IMR-90 (cell line): ENCODE data around the gene TRIM62. TPM values are rescaled to one million over a fixed set of nuclear protein-coding genes. Genes with fewer than 3 reads are reported as not detected.
A peak's percentile ranks its signal among the peaks of the same experiment; 100 is the strongest.

ENCODE experiments used
- ATAC-seq: fragments of 200-7000 bp; cut with Tn5 transposase; 2 replicates; pipeline ENCODE4 v1.9.1; 2020; ENCODE audit warnings: low read depth, mild to moderate bottlenecking, moderate library complexity
- BruUV-seq: library from RNA; stranded (reverse); fragments of 400-500 nt; replicated peaks from 2 replicates; lab custom pipeline; 2021; lab: Mats Ljungman, UMichigan
- CTCF ChIA-PET: fragments of 300-600 bp; formaldehyde crosslinking; extraction: SDS; loops from one replicate; lab custom pipeline; 2021; ENCODE audit warnings: antibody characterized with exemption; lab: Yijun Ruan, JAX
- POLR2A ChIA-PET: fragments of 300-600 bp; sonication (Branson Sonifier 250); formaldehyde crosslinking; loops from one replicate; lab custom pipeline; 2022; ENCODE audit warnings: antibody characterized with exemption; ENCODE audit not compliant: unreplicated experiment; lab: Charles Lee
- DNase-seq: peaks from one replicate; pipeline ENCODE4 v3.0.0; 2013
- H2AFZ ChIP-seq: replicated peaks from 2 replicates; pipeline ENCODE3; 2013; ENCODE audit warnings: low read length, mild to moderate bottlenecking; ENCODE audit not compliant: poor library complexity
- H2AK5ac ChIP-seq: 2 replicates; pipeline ENCODE4 v1.6.1; 2013; ENCODE audit warnings: low read depth, low read length, inconsistent platforms
- H2AK9ac ChIP-seq: replicated peaks from 2 replicates; pipeline ENCODE3; 2013; ENCODE audit warnings: mild to moderate bottlenecking, low read depth, low read length, moderate library complexity; ENCODE audit not compliant: poor library complexity
- H2BK120ac ChIP-seq: 2 replicates; pipeline ENCODE4 v1.6.1; 2013; ENCODE audit warnings: low read depth, low read length, inconsistent platforms
- H2BK15ac ChIP-seq: 3 replicates; pipeline ENCODE4 v1.6.1; 2013; ENCODE audit warnings: low read depth, low read length, inconsistent platforms
- H2BK20ac ChIP-seq: 2 replicates; pipeline ENCODE4 v1.6.1; 2013; ENCODE audit warnings: low read depth, mild to moderate bottlenecking, inconsistent platforms, low read length, moderate library complexity
- H2BK5ac ChIP-seq: 2 replicates; pipeline ENCODE4 v1.6.1; 2013; ENCODE audit warnings: mild to moderate bottlenecking, low read depth, low read length, inconsistent platforms; ENCODE audit not compliant: poor library complexity, severe bottlenecking
- H3K14ac ChIP-seq: replicated peaks from 2 replicates; pipeline ENCODE4 v1.6.1; 2013; ENCODE audit warnings: low read depth, low read length, inconsistent platforms
- H3K18ac ChIP-seq: 2 replicates; pipeline ENCODE4 v1.6.1; 2013; ENCODE audit warnings: low read depth, low read length, control low read depth
- H3K23ac ChIP-seq: 2 replicates; pipeline ENCODE4 v1.6.1; 2013; ENCODE audit warnings: low read depth, low read length, inconsistent platforms
- H3K27ac ChIP-seq: 2 replicates; pipeline ENCODE4 v1.5.1; 2013; ENCODE audit warnings: mild to moderate bottlenecking, control low read depth, low read length; ENCODE audit not compliant: insufficient read depth
- H3K27me3 ChIP-seq: 2 replicates; pipeline ENCODE4 v1.6.1; 2013; ENCODE audit warnings: low read length; ENCODE audit not compliant: control insufficient read depth, insufficient read depth
- H3K36me3 ChIP-seq: 2 replicates; pipeline ENCODE4 v1.6.1; 2013; ENCODE audit warnings: low read length, mixed read lengths; ENCODE audit not compliant: control insufficient read depth, insufficient read depth
- H3K4ac ChIP-seq: 2 replicates; pipeline ENCODE4 v1.6.1; 2013; ENCODE audit warnings: low read depth, low read length, inconsistent platforms
- H3K4me1 ChIP-seq: 2 replicates; pipeline ENCODE4 v1.6.1; 2013; ENCODE audit warnings: low read length, mixed read lengths; ENCODE audit not compliant: control insufficient read depth, insufficient read depth
- H3K4me2 ChIP-seq: 2 replicates; pipeline ENCODE4 v1.6.1; 2013; ENCODE audit warnings: low read depth, mild to moderate bottlenecking, control low read depth, low read length, moderate library complexity
- H3K4me3 ChIP-seq: 2 replicates; pipeline ENCODE4 v1.5.1; 2013; ENCODE audit warnings: low read depth, mild to moderate bottlenecking, control low read depth, low read length, moderate library complexity; ENCODE audit not compliant: insufficient read depth
- H3K56ac ChIP-seq: 2 replicates; pipeline ENCODE4 v1.6.1; 2013; ENCODE audit warnings: low read length, inconsistent platforms; ENCODE audit not compliant: insufficient read depth; ENCODE audit errors: extremely low read depth
- H3K79me1 ChIP-seq, 2 experiments: 2 replicates each; pipeline ENCODE4 v1.6.1; 2013; ENCODE audit warnings: low read length in 2 of 2, inconsistent platforms in 1 of 2, low read depth in 1 of 2
- H3K9ac ChIP-seq: 2 replicates; pipeline ENCODE4 v1.6.1; 2013; ENCODE audit warnings: low read depth, low read length, control low read depth
- H3K9me1 ChIP-seq: 2 replicates; pipeline ENCODE4 v1.6.1; 2013; ENCODE audit warnings: low read length, inconsistent platforms; ENCODE audit not compliant: insufficient read depth
- H3K9me3 ChIP-seq: 2 replicates; pipeline ENCODE4 v1.6.1; 2013; ENCODE audit warnings: low read length; ENCODE audit not compliant: control insufficient read depth, insufficient read depth
- H4K20me1 ChIP-seq: 2 replicates; pipeline ENCODE4 v1.6.1; 2013; ENCODE audit warnings: low read length, inconsistent platforms; ENCODE audit not compliant: insufficient read depth
- H4K5ac ChIP-seq: 2 replicates; pipeline ENCODE4 v1.6.1; 2013; ENCODE audit warnings: mild to moderate bottlenecking, low read depth, low read length, control low read depth
- H4K8ac ChIP-seq, 2 experiments: 2 replicates each; pipeline ENCODE4 v1.6.1; 2013; ENCODE audit warnings: low read depth in 2 of 2, low read length in 2 of 2, control low read depth in 1 of 2, inconsistent platforms in 1 of 2
- H4K91ac ChIP-seq: 2 replicates; pipeline ENCODE4 v1.6.1; 2013; ENCODE audit warnings: low read depth, low read length, inconsistent platforms; ENCODE audit not compliant: insufficient read depth
- BHLHE40 ChIP-seq: fragments of 150-350 bp; IDR thresholded peaks from 2 replicates; pipeline ENCODE4 v1.6.1; 2016; ENCODE audit warnings: mild to moderate bottlenecking, low read depth, low read length
- CEBPB ChIP-seq: IDR thresholded peaks from 2 replicates; pipeline ENCODE4 v1.6.1; 2012; ENCODE audit warnings: low read depth, low read length, improper control_type of control experiment
- CHD1 ChIP-seq: IDR thresholded peaks from 2 replicates; pipeline ENCODE4 v1.6.1; 2012; ENCODE audit warnings: low read depth, low read length, improper control_type of control experiment
- CTCF ChIP-seq: conservative IDR thresholded peaks from 2 replicates; pipeline ENCODE4 v1.5.1; 2012; ENCODE audit warnings: mild to moderate bottlenecking, low read depth, low read length, improper control_type of control experiment
- ELK1 ChIP-seq: fragments of 150-350 bp; IDR thresholded peaks from 2 replicates; pipeline ENCODE4 v1.6.1; 2016; ENCODE audit warnings: low read depth, mild to moderate bottlenecking, low read length, moderate library complexity, borderline replicate concordance
- FOS ChIP-seq: fragments of 150-350 bp; IDR thresholded peaks from 2 replicates; pipeline ENCODE4 v1.6.1; 2016; ENCODE audit warnings: low read depth, low read length
- MAFK ChIP-seq: IDR thresholded peaks from 2 replicates; pipeline ENCODE4 v1.6.1; 2012; ENCODE audit warnings: low read depth, low read length, improper control_type of control experiment
- MAZ ChIP-seq: IDR thresholded peaks from 2 replicates; pipeline ENCODE4 v1.6.1; 2012; ENCODE audit warnings: low read depth, mild to moderate bottlenecking, low read length, improper control_type of control experiment, moderate library complexity, borderline replicate concordance
- MXI1 ChIP-seq: IDR thresholded peaks from 2 replicates; pipeline ENCODE4 v1.6.1; 2012; ENCODE audit warnings: low read depth, mild to moderate bottlenecking, low read length, moderate library complexity, borderline replicate concordance
- NFE2L2 ChIP-seq: fragments of 150-350 bp; IDR thresholded peaks from 2 replicates; pipeline ENCODE4 v1.6.1; 2016; ENCODE audit warnings: low read depth, mild to moderate bottlenecking, low read length
- POLR2A ChIP-seq: IDR thresholded peaks from 2 replicates; pipeline ENCODE4 v1.6.1; 2012; ENCODE audit warnings: mild to moderate bottlenecking, low read depth, low read length
- RAD21 ChIP-seq: IDR thresholded peaks from 2 replicates; pipeline ENCODE4 v1.6.1; 2012; ENCODE audit warnings: low read length, improper control_type of control experiment
- RCOR1 ChIP-seq: IDR thresholded peaks from 2 replicates; pipeline ENCODE4 v1.6.1; 2012; ENCODE audit warnings: mild to moderate bottlenecking, low read length, improper control_type of control experiment; ENCODE audit not compliant: insufficient replicate concordance
- RFX5 ChIP-seq: IDR thresholded peaks from 2 replicates; pipeline ENCODE4 v1.8.0; 2012; ENCODE audit warnings: low read depth, mild to moderate bottlenecking, low read length, moderate library complexity
- SMC3 ChIP-seq: fragments of 150-350 bp; IDR thresholded peaks from 2 replicates; pipeline ENCODE4 v1.6.1; 2016; ENCODE audit warnings: low read depth, mild to moderate bottlenecking, antibody characterized with exemption, low read length, moderate library complexity
- USF2 ChIP-seq: fragments of 150-350 bp; IDR thresholded peaks from 2 replicates; pipeline ENCODE4 v1.6.1; 2017; ENCODE audit warnings: mild to moderate bottlenecking, antibody characterized with exemption, low read length, low read depth
- WGBS, 2 experiments: methylation state at CpG; one replicate each; pipeline versions ENCODE4 v1.1.5 to v1.1.7; 2013; ENCODE audit warnings: missing lambda C conversion rate in 2 of 2; ENCODE audit not compliant: insufficient read length in 1 of 2; ENCODE audit errors: extremely low coverage in 2 of 2; 5-methylcytosine and 5-hydroxymethylcytosine counted together
- dilution Hi-C: fragments of 300-500 bp; cut with HindIII; formaldehyde crosslinking; loops from one replicate; pipeline ENCODE4 v1.14.3; 2018; ENCODE audit warnings: low sequenced_read_pairs; ENCODE audit not compliant: unreplicated experiment
- in situ Hi-C: fragments of 300-500 bp; cut with MboI; formaldehyde crosslinking; loops from 3 replicates; pipeline ENCODE4 v1.14.3; 2019; ENCODE audit warnings: low sequenced_read_pairs, inconsistent platforms, mixed read lengths
- intact Hi-C: fragments of 100-400 bp; cut with micrococcal nuclease; formaldehyde crosslinking; loops from 2 replicates; pipeline ENCODE4 v1.10.0; 2022
- polyA plus RNA-seq, 3 experiments: library from polyadenylated mRNA; depleted of rRNA; stranded (reverse); fragments of >200 nt; gene quantifications; 2 replicates each; pipeline ENCODE4 v1.2.3, GENCODE V29; 2012; ENCODE audit warnings: low replicate concordance in 1 of 3
- total RNA-seq: library from RNA; depleted of rRNA; stranded (reverse); fragments of >200 nt; gene quantifications from 2 replicates; pipeline ENCODE4 v1.2.3, GENCODE V29; 2012

The TRIM62 gene
- total and polyA plus RNA-seq, 2 of the 4 experiments (the other 2 are of a cell fraction), result 3.0 to 11.1 TPM

- intact Hi-C loops, result loop anchor here (5.0 kb wide), 1 partner anchor 289 kb away; the partner anchor contains the start of gene ZSCAN20
- no peak overlapping the region for H3K56ac ChIP-seq
- peak overlapping the region; percentile 41 to 87; a peak in 2 of 4 replicates for H4K8ac ChIP-seq
- no peak overlapping the region for H2AK9ac ChIP-seq
- no peak overlapping the region for H3K4me3 ChIP-seq
- ChIA-PET POLR2A (no interaction called here), CTCF (no interaction called here)
- peaks cover 21% of the 10 kb centered on the region for H4K20me1 ChIP-seq
- H3K27me3 ChIP-seq, result no peaks in the 10 kb centered on the region
- H3K9me3 ChIP-seq, result no peaks in the 10 kb centered on the region
- H3K9me1 ChIP-seq, result peaks cover 15% of the 10 kb centered on the region; the same call in 1 of the 2 replicates
- H2AK5ac ChIP-seq, result no peak overlapping the region; the same call in 1 of the 2 replicates
- TF ChIP-seq CHD1, result no peak
- TF ChIP-seq MAZ, result no peak
- no peak for TF ChIP-seq MXI1
- TF ChIP-seq BHLHE40, result no peak
- TF ChIP-seq SMC3, result no peak
- no peak for TF ChIP-seq CEBPB
- TF ChIP-seq USF2, result no peak
- no peak for TF ChIP-seq NFE2L2
- no peak for TF ChIP-seq RAD21
- no peak for TF ChIP-seq MAFK
- no peak for TF ChIP-seq FOS
- no peak for TF ChIP-seq ELK1
- TF ChIP-seq POLR2A, result no peak
- no peak for TF ChIP-seq RCOR1
- TF ChIP-seq CTCF, result no peak
- TF ChIP-seq RFX5, result no peak
- DNase-seq (no peak), ATAC-seq (no peak)
- in situ Hi-C loops, result no loop called here
- dilution Hi-C loops, result no loop called here
- no peak overlapping the region for H2BK5ac ChIP-seq
- peak overlapping the region; percentile 40 for H2AFZ ChIP-seq
- H3K27ac ChIP-seq, result no peak overlapping the region
- no peak overlapping the region; the same call in 2 of the 3 replicates for H2BK15ac ChIP-seq
- no peak overlapping the region for H4K91ac ChIP-seq
- 0 out of 2 replicates have a peak, but pooled peaks cover 3% of the 10 kb centered on the region for H3K36me3 ChIP-seq
- H3K4me1 ChIP-seq, result peaks cover 5% of the 10 kb centered on the region
- WGBS, 2 experiments, result 25% methylated on average over 2 of the region's 8 CpGs; no CpG with 5 or more reads in 1 of the 2 experiments
- no peak overlapping the region for H2BK120ac ChIP-seq
- H3K23ac ChIP-seq, result no peak overlapping the region
- H3K4ac ChIP-seq, result no peak overlapping the region
- no peak overlapping the region for H3K14ac ChIP-seq
- H3K9ac ChIP-seq, result no peak overlapping the region
- BruUV-seq, result no TSS peak
- peaks cover 8 to 30% of the 10 kb centered on the region in 2 experiments for H3K79me1 ChIP-seq
- H4K5ac ChIP-seq, result peak overlapping the region; percentile 13; the same call in 1 of the 2 replicates
- no peak overlapping the region for H2BK20ac ChIP-seq
- no peak overlapping the region for H3K4me2 ChIP-seq
- H3K18ac ChIP-seq, result no peak overlapping the region
These were observed 1.1 kb upstream of the TRIM62 start for GRCh38 chr1:33182896-33183295.
